T-helper 17 cell (primary cell): ENCODE results near the gene NPRL2. TPM values are rescaled to one million over a fixed set of nuclear protein-coding genes. Genes with fewer than 3 reads are reported as not detected.

Source experiments
- ATAC-seq: fragments of 150-1000 bp; cut with Tn5 transposase; 2 replicates; pipeline ENCODE4 v1.10.0; 2021; ENCODE audit warnings: mild to moderate bottlenecking, moderate library complexity
- DNase-seq, 3 donors: peaks; one replicate each; pipeline versions ENCODE4 v3.0.0 to v3.0.0-alpha.2; 2020 to 2021
- H3K9me3 ChIP-seq: one replicate; pipeline ENCODE4 v1.7.0; 2013; ENCODE audit warnings: low read length, mild to moderate bottlenecking; ENCODE audit not compliant: control insufficient read depth, poor library complexity, severe bottlenecking
- H3K27ac Mint-ChIP-seq: one replicate; pipeline ENCODE4 v1.8.0; 2022; ENCODE audit warnings: mild to moderate bottlenecking, moderate library complexity, mixed read lengths
- H3K27me3 Mint-ChIP-seq: one replicate; pipeline ENCODE4 v1.8.0; 2022; ENCODE audit warnings: mixed read lengths
- H3K36me3 Mint-ChIP-seq: one replicate; pipeline ENCODE4 v1.8.0; 2022; ENCODE audit warnings: low read depth, mixed read lengths
- H3K4me1 Mint-ChIP-seq: one replicate; pipeline ENCODE4 v1.8.0; 2022; ENCODE audit warnings: mild to moderate bottlenecking, mixed read lengths
- H3K4me3 Mint-ChIP-seq: one replicate; pipeline ENCODE4 v1.8.0; 2022; ENCODE audit warnings: mild to moderate bottlenecking, moderate library complexity, mixed read lengths
- total RNA-seq, 4 donors: library from RNA in 2 of 4; stranded (reverse) in 2 of 4; gene quantifications; one replicate each; pipeline ENCODE4 v1.2.3 and lab custom pipeline; 2022 to 2026

The NPRL2 gene
- total RNA-seq, 2 donors from 2014 or later: 27.5 to 29.1 TPM

GRCh38 chr3:50351323-50351697 lies 735 bp upstream of the NPRL2 start:
- Mint-ChIP-seq H3K27ac (peak overlapping the region; percentile 99), H3K4me1 (peaks cover 31% of the 10 kb centered on the region), H3K36me3 (peaks cover 2% of the 10 kb centered on the region), H3K27me3 (no peaks in the 10 kb centered on the region), H3K4me3 (peak overlapping the region; percentile 95)
- no peak for DNase-seq
- H3K9me3 ChIP-seq: no peaks in the 10 kb centered on the region
- no peak for ATAC-seq

DNA sequence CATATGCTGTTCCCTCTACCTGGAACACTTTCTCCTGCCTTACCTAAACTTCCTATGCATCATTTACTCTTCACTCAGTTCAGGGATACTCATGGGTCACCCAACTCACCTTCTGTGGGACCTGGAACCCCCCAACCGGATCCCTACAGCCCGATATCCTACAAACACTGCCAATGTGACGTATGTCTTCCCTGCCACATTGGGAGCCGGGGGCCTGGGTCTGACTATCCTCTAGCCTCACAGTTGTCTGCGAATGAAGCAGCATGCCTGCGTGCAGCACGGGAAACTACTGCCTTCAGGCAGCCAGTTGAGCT lies 405 bp downstream of the NPRL2 start:
- Mint-ChIP-seq H3K27me3 (no peaks in the 10 kb centered on the region), H3K27ac (peak overlapping the region; percentile 99), H3K36me3 (peaks cover 2% of the 10 kb centered on the region), H3K4me1 (peaks cover 32% of the 10 kb centered on the region), H3K4me3 (peak overlapping the region; percentile 95)
- ATAC-seq (no peak), DNase-seq (no peak)
- H3K9me3 ChIP-seq: no peaks in the 10 kb centered on the region

GRCh38 chr3:50347187-50347813 lies 3.3 kb downstream of the NPRL2 start:
- Mint-ChIP-seq H3K27me3 (no peaks in the 10 kb centered on the region), H3K27ac (no peak overlapping the region), H3K4me3 (no peak overlapping the region), H3K4me1 (peaks cover 35% of the 10 kb centered on the region), H3K36me3 (peaks cover 2% of the 10 kb centered on the region)
- ATAC-seq: peak; percentile 16
- no peaks in the 10 kb centered on the region for H3K9me3 ChIP-seq
- peak; percentile 64 to 68 (median 64) for DNase-seq

DNA sequence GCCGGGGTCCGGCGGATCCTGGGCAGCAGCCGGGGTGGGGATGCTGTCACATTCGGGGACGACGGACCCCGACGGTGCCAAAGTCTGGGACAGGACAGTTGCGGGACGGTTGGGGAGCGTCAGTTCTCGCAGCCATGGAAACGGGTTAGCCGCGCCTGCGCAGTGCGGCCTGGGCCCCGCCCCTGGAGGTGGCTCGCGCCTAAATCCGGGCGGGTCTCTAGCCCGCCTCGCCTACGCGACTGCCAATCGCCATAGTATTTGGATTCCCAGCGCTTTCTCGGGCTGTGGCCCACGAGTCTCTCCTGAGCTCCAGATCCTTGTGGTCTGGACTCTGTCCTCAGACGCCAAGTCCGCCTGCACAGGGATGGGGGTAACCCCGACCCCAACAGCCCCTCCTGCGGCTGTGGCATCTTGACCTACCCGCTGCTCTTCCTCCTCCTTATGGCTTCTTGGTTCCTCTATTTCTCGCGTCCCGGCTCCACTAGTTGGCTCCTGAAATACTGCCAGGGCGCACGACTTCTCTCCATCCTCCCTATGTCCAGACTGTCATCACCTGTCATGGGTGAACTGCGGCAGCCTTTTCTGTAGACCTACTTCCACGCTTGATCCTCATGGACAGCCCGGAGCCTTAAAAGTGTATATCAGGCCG lies 4.9 kb downstream of the NPRL2 start, which contains the start of gene ZMYND10:
ZMYND10 (minus strand) TSS at position 147 of the 649 bp plus-strand sequence. CDS start 153 bp downstream, outside the sequence.
- H3K27me3 Mint-ChIP-seq: no peaks in the 10 kb centered on the region
- ATAC-seq (peak; percentile 40), DNase-seq (peak; percentile 70 to 75 (median 70))
- peak within 1 kb of the TSS; percentile 24 for H3K27ac Mint-ChIP-seq
- H3K36me3 Mint-ChIP-seq: peaks cover 2% of the 10 kb centered on the region
- H3K9me3 ChIP-seq: no peaks in the 10 kb centered on the region
- peak within 1 kb of the TSS; percentile 85 for H3K4me3 Mint-ChIP-seq
- peaks cover 34% of the 10 kb centered on the region for H3K4me1 Mint-ChIP-seq

GRCh38 chr3:50345008-50345407 lies 5.6 kb downstream of the NPRL2 start:
- ATAC-seq: no peak
- no peak for DNase-seq
- peak overlapping the region; percentile 59 for H3K4me3 Mint-ChIP-seq
- H3K9me3 ChIP-seq: no peaks in the 10 kb centered on the region
- H3K27ac Mint-ChIP-seq: no peak overlapping the region
- peaks cover 28% of the 10 kb centered on the region for H3K4me1 Mint-ChIP-seq
- peaks cover under 1% of the 10 kb centered on the region for H3K36me3 Mint-ChIP-seq
- H3K27me3 Mint-ChIP-seq: no peaks in the 10 kb centered on the region

GRCh38 chr3:50342813-50343633 lies 7.6 kb downstream of the NPRL2 start:
- peaks cover 39% of the 10 kb centered on the region for H3K4me1 Mint-ChIP-seq
- peak overlapping the region; percentile 99 for H3K27ac Mint-ChIP-seq
- DNase-seq (no peak), ATAC-seq (no peak)
- no peaks in the 10 kb centered on the region for H3K27me3 Mint-ChIP-seq
- peaks cover 4% of the 10 kb centered on the region for H3K36me3 Mint-ChIP-seq
- H3K4me3 Mint-ChIP-seq: no peak overlapping the region
- no peaks in the 10 kb centered on the region for H3K9me3 ChIP-seq

DNA sequence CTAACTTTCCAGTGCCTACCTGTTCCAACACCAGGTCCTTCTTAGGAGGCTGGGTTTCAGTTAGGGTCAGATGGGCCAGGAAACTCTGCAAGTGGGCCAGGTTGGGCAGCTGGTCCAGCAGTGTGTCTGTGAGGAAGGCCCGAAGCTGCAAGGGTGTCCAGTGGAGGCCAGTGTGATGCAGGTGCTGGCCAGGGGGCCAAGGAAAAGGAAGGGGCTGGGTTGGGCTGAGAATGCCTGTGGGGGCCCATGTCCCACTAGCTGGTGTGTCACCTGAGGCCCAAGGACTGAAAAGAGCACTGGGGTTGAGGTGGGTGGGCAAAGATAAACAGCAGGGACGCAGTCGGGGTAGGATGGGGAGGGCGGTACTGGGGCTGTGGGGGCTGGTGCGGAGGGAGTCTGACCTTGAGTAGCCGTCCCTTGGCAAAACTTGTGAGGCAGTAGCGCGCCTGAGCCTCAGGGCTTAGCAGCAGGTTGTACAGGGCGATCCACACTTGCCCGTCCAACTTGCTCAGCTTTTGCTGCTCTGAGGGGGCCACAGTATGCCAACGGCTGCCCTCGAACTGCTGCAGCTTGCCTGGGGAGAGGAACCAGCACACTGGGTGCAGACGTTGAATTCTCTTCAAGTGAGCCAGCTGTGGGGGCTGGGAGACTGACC lies 8.5 kb downstream of the NPRL2 start:
- DNase-seq (no peak), ATAC-seq (no peak)
- H3K9me3 ChIP-seq: no peaks in the 10 kb centered on the region
- Mint-ChIP-seq H3K4me3 (peak overlapping the region; percentile 41), H3K4me1 (peaks cover 40% of the 10 kb centered on the region), H3K27me3 (no peaks in the 10 kb centered on the region), H3K27ac (peak overlapping the region; percentile 99), H3K36me3 (peaks cover 5% of the 10 kb centered on the region)

DNA sequence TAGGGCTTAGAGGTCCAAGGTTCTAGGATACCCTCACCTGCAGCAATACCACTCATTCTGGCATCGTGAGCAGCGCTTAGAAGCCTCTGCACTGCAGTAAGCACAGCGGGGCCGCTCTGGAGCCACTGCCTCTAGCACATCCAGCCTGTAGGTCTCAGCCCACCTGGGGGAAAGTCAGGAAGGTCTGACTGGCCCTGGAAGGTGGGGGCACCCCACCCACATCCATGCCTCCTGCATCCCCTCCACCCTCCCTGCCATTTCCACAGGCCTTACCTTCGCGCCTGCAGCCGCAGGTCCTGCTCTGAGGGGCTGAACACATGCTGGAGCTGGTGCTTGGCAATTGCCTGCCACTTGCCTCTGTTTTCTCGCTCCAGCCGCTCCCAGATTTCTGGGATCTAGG lies 9.0 kb downstream of the NPRL2 start:
- H3K27ac Mint-ChIP-seq: peak overlapping the region; percentile 99
- no peaks in the 10 kb centered on the region for H3K27me3 Mint-ChIP-seq
- peak overlapping the region; percentile 97 for H3K4me3 Mint-ChIP-seq
- no peak for DNase-seq
- H3K4me1 Mint-ChIP-seq: peaks cover 41% of the 10 kb centered on the region
- H3K9me3 ChIP-seq: no peaks in the 10 kb centered on the region
- ATAC-seq: no peak
- H3K36me3 Mint-ChIP-seq: peaks cover 5% of the 10 kb centered on the region

- H3K36me3 Mint-ChIP-seq: peaks cover 5% of the 10 kb centered on the region
- H3K4me1 Mint-ChIP-seq: peaks cover 45% of the 10 kb centered on the region
Measured at GRCh38 chr3:50340448-50341329, 9.9 kb downstream of the NPRL2 start, which contains the start of gene RASSF1. RASSF1 (minus strand) TSS chr3:50340836; CDS start chr3:50340805, 31 bp downstream.

DNA sequence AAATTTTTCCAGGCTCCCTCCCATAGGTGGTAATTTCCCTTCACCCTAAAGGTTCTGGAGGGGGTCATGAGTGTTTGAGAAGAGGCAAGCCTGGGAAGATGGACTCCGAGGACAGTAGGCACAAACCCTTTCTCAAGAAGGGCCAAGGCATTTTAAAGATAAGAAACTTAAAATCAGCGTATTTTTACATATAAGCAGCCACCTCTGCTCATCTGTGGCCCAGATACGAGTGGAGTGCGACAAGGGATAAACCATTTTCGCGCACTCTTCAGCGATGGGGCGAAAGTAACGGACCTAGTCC lies 10.5 kb downstream of the NPRL2 start:
- peak overlapping the region; percentile 99 for H3K27ac Mint-ChIP-seq
- peak overlapping the region; percentile 97 for H3K4me3 Mint-ChIP-seq
- DNase-seq (no peak), ATAC-seq (no peak)
- no peaks in the 10 kb centered on the region for H3K9me3 ChIP-seq
- H3K36me3 Mint-ChIP-seq: peaks cover 5% of the 10 kb centered on the region
- H3K27me3 Mint-ChIP-seq: no peaks in the 10 kb centered on the region
- H3K4me1 Mint-ChIP-seq: peaks cover 50% of the 10 kb centered on the region

More at GRCh38 chr3:50340448-50341329, 9.9 kb downstream of the NPRL2 start, which contains the start of gene RASSF1:
- Mint-ChIP-seq H3K27me3 (no peaks in the 10 kb centered on the region), H3K27ac (peak within 1 kb of the TSS; percentile 99), H3K4me3 (peak within 1 kb of the TSS; percentile 97)
- peak; percentile 17 for ATAC-seq
- H3K9me3 ChIP-seq: no peaks in the 10 kb centered on the region
- peak in 2 of 3 donors; percentile 61 to 62 for DNase-seq

- no peaks in the 10 kb centered on the region for H3K27me3 Mint-ChIP-seq
- H3K9me3 ChIP-seq: no peaks in the 10 kb centered on the region
- peak overlapping the region; percentile 97 for H3K4me3 Mint-ChIP-seq
- H3K27ac Mint-ChIP-seq: peak overlapping the region; percentile 99
- peaks cover 51% of the 10 kb centered on the region for H3K4me1 Mint-ChIP-seq
- ATAC-seq (no peak), DNase-seq (no peak)
- H3K36me3 Mint-ChIP-seq: peaks cover 5% of the 10 kb centered on the region
Measured at GRCh38 chr3:50339485-50340146, 11.0 kb downstream of the NPRL2 start.

GRCh38 chr3:50338965-50339364 lies 11.6 kb downstream of the NPRL2 start:
- H3K27ac Mint-ChIP-seq: peak overlapping the region; percentile 99
- H3K9me3 ChIP-seq: no peaks in the 10 kb centered on the region
- H3K36me3 Mint-ChIP-seq: peaks cover 5% of the 10 kb centered on the region
- no peaks in the 10 kb centered on the region for H3K27me3 Mint-ChIP-seq
- peaks cover 55% of the 10 kb centered on the region for H3K4me1 Mint-ChIP-seq
- DNase-seq (no peak), ATAC-seq (no peak)
- H3K4me3 Mint-ChIP-seq: peak overlapping the region; percentile 97
